Measurements from ENCODE around the gene KLHL13. TPM values are rescaled to one million over a fixed set of nuclear protein-coding genes. Genes with fewer than 3 reads are reported as not detected.

The KLHL13 gene
- total RNA-seq, 1 donor from 2014 or later = 5.6 TPM

DNA sequence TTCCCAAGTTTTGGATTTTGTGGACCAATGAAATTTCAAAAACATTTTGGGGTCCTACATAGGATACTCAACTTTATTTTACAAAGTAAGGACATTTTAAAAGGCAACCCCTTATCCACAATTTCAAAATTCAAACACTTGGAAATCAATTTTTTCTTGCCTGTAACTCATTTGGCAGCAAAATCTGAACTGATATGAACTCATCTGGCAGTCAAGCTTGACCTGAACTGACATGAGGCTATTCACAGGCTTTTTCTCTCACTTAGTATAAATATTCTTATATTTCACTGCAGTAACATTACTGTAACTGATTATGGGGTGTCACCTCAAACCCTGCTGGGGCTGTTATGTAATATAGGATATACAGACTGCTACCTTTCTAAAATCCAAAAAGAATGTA lies 116.1 kb downstream of the KLHL13 start:
- no peak for TF ChIP-seq CTCF (IDR thresholded peaks at IDR 0.05; ENCODE audit: insufficient read depth, low read depth, low read length)
- no peak for TF ChIP-seq EZH2 (IDR thresholded peaks at IDR 0.05; ENCODE audit: insufficient read depth, low read length)
- Mint-ChIP-seq H3K9me3 (ENCODE audit: unreplicated experiment) (no peaks in the 10 kb centered on the region), H3K27ac (ENCODE audit: unreplicated experiment) (no peak overlapping the region), H3K27me3 (ENCODE audit: low read depth, unreplicated experiment) (no peaks in the 10 kb centered on the region), H3K36me3 (ENCODE audit: low read depth, unreplicated experiment) (no peaks in the 10 kb centered on the region), H3K4me1 (ENCODE audit: low read depth, unreplicated experiment) (peaks cover 2% of the 10 kb centered on the region), H3K4me3 (ENCODE audit: unreplicated experiment) (no peak overlapping the region)
- Histone ChIP-seq H2AFZ (ENCODE audit: low read depth, low read length) (no peak overlapping the region), H3K4me1 (ENCODE audit: insufficient read depth, low read length) (no peaks in the 10 kb centered on the region), H3K27ac (ENCODE audit: low read depth, low read length) (no peak overlapping the region), H3K36me3 (ENCODE audit: insufficient read depth, low read length) (no peaks in the 10 kb centered on the region), H4K20me1 (ENCODE audit: insufficient read depth, low read length) (no peaks in the 10 kb centered on the region), H3K4me3 (ENCODE audit: insufficient read depth, low read depth, low read length) (no peak overlapping the region), H3K9ac (ENCODE audit: low read length) (no peak overlapping the region), H3K9me3 (ENCODE audit: insufficient read depth, low read depth, low read length) (no peaks in the 10 kb centered on the region), H3K27me3 (ENCODE audit: insufficient read depth, low read length) (no peaks in the 10 kb centered on the region), H3K4me2 (ENCODE audit: low read length) (no peak overlapping the region), H3K79me2 (ENCODE audit: insufficient read depth, low read length) (no peaks in the 10 kb centered on the region)
- DNase-seq (ENCODE audit: low read depth) (no peak), FAIRE-seq (no peak)

GRCh38 chrX:117998171-117998570 lies 118.4 kb downstream of the KLHL13 start:
- H3K4me3 ChIP-seq (ENCODE audit: insufficient read depth, low read depth, low read length) = no peak overlapping the region
- no peaks in the 10 kb centered on the region for H3K27me3 Mint-ChIP-seq (ENCODE audit: low read depth, unreplicated experiment)
- no peak overlapping the region for H2AFZ ChIP-seq (ENCODE audit: low read depth, low read length)
- no peaks in the 10 kb centered on the region for H3K9me3 ChIP-seq (ENCODE audit: insufficient read depth, low read depth, low read length)
- H3K9me3 Mint-ChIP-seq (ENCODE audit: unreplicated experiment) = no peaks in the 10 kb centered on the region
- no peak overlapping the region for H3K9ac ChIP-seq (ENCODE audit: low read length)
- H3K27me3 ChIP-seq (ENCODE audit: insufficient read depth, low read length) = no peaks in the 10 kb centered on the region
- no peak overlapping the region for H3K4me2 ChIP-seq (ENCODE audit: low read length)
- no peaks in the 10 kb centered on the region for H3K36me3 Mint-ChIP-seq (ENCODE audit: low read depth, unreplicated experiment)
- no peak for TF ChIP-seq EZH2 (IDR thresholded peaks at IDR 0.05; ENCODE audit: insufficient read depth, low read length)
- no peak for TF ChIP-seq CTCF (IDR thresholded peaks at IDR 0.05; ENCODE audit: insufficient read depth, low read depth, low read length)
- no peak overlapping the region for H3K4me3 Mint-ChIP-seq (ENCODE audit: unreplicated experiment)
- no peak for FAIRE-seq
- no peak overlapping the region for H3K27ac ChIP-seq (ENCODE audit: low read depth, low read length)
- no peaks in the 10 kb centered on the region for H3K79me2 ChIP-seq (ENCODE audit: insufficient read depth, low read length)
- H3K27ac Mint-ChIP-seq (ENCODE audit: unreplicated experiment) = no peak overlapping the region
- no peaks in the 10 kb centered on the region for H4K20me1 ChIP-seq (ENCODE audit: insufficient read depth, low read length)
- no peak for DNase-seq (ENCODE audit: low read depth)
- H3K4me1 ChIP-seq (ENCODE audit: insufficient read depth, low read length) = no peaks in the 10 kb centered on the region
- peaks cover 2% of the 10 kb centered on the region for H3K4me1 Mint-ChIP-seq (ENCODE audit: low read depth, unreplicated experiment)
- H3K36me3 ChIP-seq (ENCODE audit: insufficient read depth, low read length) = no peaks in the 10 kb centered on the region

DNA sequence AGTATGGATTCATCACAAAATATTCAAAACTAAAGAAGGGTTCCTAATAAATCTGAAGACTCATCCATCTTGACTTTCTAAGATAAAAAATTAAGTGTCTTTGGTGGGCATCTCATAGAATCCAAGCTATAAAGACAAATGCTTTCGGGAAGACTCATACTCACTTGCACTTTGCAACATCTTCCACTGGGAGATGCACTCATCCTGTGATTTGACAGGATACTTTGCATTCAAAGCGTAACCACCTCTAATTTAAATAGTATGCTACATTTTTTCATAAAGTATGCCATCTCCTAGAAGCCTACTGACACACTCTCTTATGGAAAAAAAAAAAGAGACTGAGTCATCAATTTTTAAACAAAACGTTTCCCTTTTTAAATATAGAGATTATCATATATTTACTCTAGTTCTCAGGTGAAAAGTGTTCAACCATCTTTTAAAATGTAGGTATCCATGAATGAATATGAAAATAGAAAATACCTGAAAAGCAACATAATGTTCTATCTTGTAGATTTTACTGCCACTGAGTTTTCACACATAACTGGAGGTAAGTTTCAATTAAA lies 119.6 kb downstream of the KLHL13 start:
- Mint-ChIP-seq H3K4me1 (ENCODE audit: low read depth, unreplicated experiment) (peaks cover 4% of the 10 kb centered on the region), H3K27me3 (ENCODE audit: low read depth, unreplicated experiment) (no peaks in the 10 kb centered on the region), H3K36me3 (ENCODE audit: low read depth, unreplicated experiment) (no peaks in the 10 kb centered on the region), H3K4me3 (ENCODE audit: unreplicated experiment) (no peak overlapping the region), H3K9me3 (ENCODE audit: unreplicated experiment) (no peaks in the 10 kb centered on the region), H3K27ac (ENCODE audit: unreplicated experiment) (no peak overlapping the region)
- Histone ChIP-seq H3K4me2 (ENCODE audit: low read length) (no peak overlapping the region), H3K9ac (ENCODE audit: low read length) (no peak overlapping the region), H4K20me1 (ENCODE audit: insufficient read depth, low read length) (no peaks in the 10 kb centered on the region), H3K4me1 (ENCODE audit: insufficient read depth, low read length) (no peaks in the 10 kb centered on the region), H3K4me3 (ENCODE audit: insufficient read depth, low read depth, low read length) (no peak overlapping the region), H3K9me3 (ENCODE audit: insufficient read depth, low read depth, low read length) (no peaks in the 10 kb centered on the region), H2AFZ (ENCODE audit: low read depth, low read length) (no peak overlapping the region), H3K79me2 (ENCODE audit: insufficient read depth, low read length) (no peaks in the 10 kb centered on the region), H3K36me3 (ENCODE audit: insufficient read depth, low read length) (no peaks in the 10 kb centered on the region), H3K27me3 (ENCODE audit: insufficient read depth, low read length) (no peaks in the 10 kb centered on the region), H3K27ac (ENCODE audit: low read depth, low read length) (no peak overlapping the region)
- TF ChIP-seq EZH2 (IDR thresholded peaks at IDR 0.05; ENCODE audit: insufficient read depth, low read length) (no peak), CTCF (IDR thresholded peaks at IDR 0.05; ENCODE audit: insufficient read depth, low read depth, low read length) (peak; percentile 19)
- FAIRE-seq = no peak
- DNase-seq (ENCODE audit: low read depth) = no peak
